ENCODE measurements around the gene PBXIP1. TPM values are rescaled to one million over a fixed set of nuclear protein-coding genes. Genes with fewer than 3 reads are reported as not detected.

The PBXIP1 gene
- total and polyA plus RNA-seq, 2 of the 13 experiments (the other 11 are each of a cell fraction or from before 2014, with no cell fraction given), result 16.3 to 31.9 TPM

GRCh38 chr1:154973344-154974101 lies 17.6 kb upstream of the PBXIP1 start (continued):
- TF ChIP-seq ZNF3 (CRISPR knock-in tag; IDR thresholded peaks at IDR 0.05) (no peak), FOXC1 (CRISPR knock-in tag; IDR thresholded peaks at IDR 0.05; ENCODE audit: borderline replicate concordance) (0 out of 2 replicates have a peak, but pooled peaks have one; percentile 60), ZFY (CRISPR knock-in tag; IDR thresholded peaks at IDR 0.05) (peak; percentile 17; the same call in 1 of the 2 replicates), RXRB (CRISPR knock-in tag; IDR thresholded peaks at IDR 0.05; ENCODE audit: borderline replicate concordance) (peak; percentile 83), THAP7 (CRISPR knock-in tag; IDR thresholded peaks at IDR 0.05) (no peak), ZNF691 (CRISPR knock-in tag; IDR thresholded peaks at IDR 0.05; ENCODE audit: borderline replicate concordance, low read depth) (no peak), ZNF746 (CRISPR knock-in tag; IDR thresholded peaks at IDR 0.05) (0 out of 2 replicates have a peak, but pooled peaks have one; percentile 81), HNF4G (IDR thresholded peaks at IDR 0.05; ENCODE audit: borderline replicate concordance, low read depth, low read length) (peak; percentile 42; the same call in 1 of the 2 replicates), HNF4G (CRISPR knock-in tag; IDR thresholded peaks at IDR 0.05; ENCODE audit: borderline replicate concordance, low read depth) (peak; percentile 27; the same call in 1 of the 2 replicates), ATF5 (CRISPR knock-in tag; IDR thresholded peaks at IDR 0.05; ENCODE audit: low read depth) (no peak), ZSCAN31 (CRISPR knock-in tag; IDR thresholded peaks at IDR 0.05; ENCODE audit: low read depth) (no peak), FOSL2 (CRISPR knock-in tag; IDR thresholded peaks at IDR 0.05) (peak; percentile 23; the same call in 1 of the 2 replicates), STAT6 (CRISPR knock-in tag; IDR thresholded peaks at IDR 0.05; ENCODE audit: borderline replicate concordance) (0 out of 2 replicates have a peak, but pooled peaks have one; percentile 30), NFIC (IDR thresholded peaks at IDR 0.05; ENCODE audit: low read length) (peak; percentile 25; the same call in 1 of the 2 replicates), ZNF431 (CRISPR knock-in tag; IDR thresholded peaks at IDR 0.05; ENCODE audit: borderline replicate concordance, low read depth) (no peak), ZMYM2 (CRISPR knock-in tag; IDR thresholded peaks at IDR 0.05) (no peak), NFE2L1 (CRISPR knock-in tag; IDR thresholded peaks at IDR 0.05; ENCODE audit: borderline replicate concordance) (no peak), MXI1 (IDR thresholded peaks at IDR 0.05; ENCODE audit: borderline replicate concordance, low read depth, low read length) (peak; percentile 84; the same call in 1 of the 3 replicates), ZMYM4 (CRISPR knock-in tag; IDR thresholded peaks at IDR 0.05) (0 out of 2 replicates have a peak, but pooled peaks have one; percentile 49), KAT2B (IDR thresholded peaks at IDR 0.05; ENCODE audit: borderline replicate concordance, low read depth, low read length) (no peak), ZNF577 (CRISPR knock-in tag; IDR thresholded peaks at IDR 0.05; ENCODE audit: borderline replicate concordance, low read depth) (no peak), RBAK (CRISPR knock-in tag; IDR thresholded peaks at IDR 0.05) (no peak), MIER3 (CRISPR knock-in tag; IDR thresholded peaks at IDR 0.05; ENCODE audit: borderline replicate concordance) (peak; percentile 18; the same call in 1 of the 2 replicates), RAD21 (CRISPR knock-in tag; IDR thresholded peaks at IDR 0.05) (peak; percentile 30)
